ENCODE results near the gene PBX1.

The PBX1 gene

DNA sequence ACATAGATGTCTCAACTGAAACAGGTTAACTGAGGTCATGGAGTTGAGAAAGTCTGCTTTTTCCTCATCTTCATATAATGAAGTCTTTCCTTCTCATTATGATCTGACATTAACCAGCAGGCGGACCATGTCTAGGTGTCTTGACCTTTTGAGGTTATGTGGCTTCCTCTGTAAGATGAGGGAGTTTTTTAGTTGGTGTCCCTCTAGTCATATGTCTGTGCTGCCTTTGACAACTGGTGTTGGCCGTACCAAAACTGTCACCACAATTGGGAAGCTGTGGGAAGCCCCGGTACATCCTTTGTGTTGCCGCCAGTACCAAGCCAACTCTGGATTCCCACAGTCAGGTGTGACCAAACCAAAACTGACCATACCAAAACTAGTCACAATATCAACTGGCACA lies 105.1 kb downstream of the PBX1 start:
- DNase-seq (ENCODE audit: low read depth in 1 of 2, low spot score in 1 of 2) = no peak

DNA sequence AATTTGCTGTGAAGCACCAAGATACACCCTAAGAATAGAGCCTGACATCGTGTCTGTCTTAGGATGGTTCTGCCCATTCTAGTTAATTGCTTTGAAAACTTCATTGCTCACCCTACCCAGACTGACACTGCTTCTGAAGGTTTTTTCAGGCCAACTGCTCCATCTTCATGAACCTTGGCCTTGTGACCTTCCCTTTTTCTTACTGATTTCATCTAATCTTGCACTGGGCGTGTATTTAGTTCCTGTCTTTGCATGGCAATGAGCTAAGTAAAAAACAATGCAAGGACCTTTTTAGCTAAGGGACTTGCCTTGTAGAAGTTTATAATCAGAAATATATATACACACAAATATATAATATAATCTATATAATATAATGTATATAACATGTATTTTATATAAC lies 108.0 kb downstream of the PBX1 start:
- no peak for DNase-seq (ENCODE audit: low read depth in 1 of 2, low spot score in 1 of 2)

DNA sequence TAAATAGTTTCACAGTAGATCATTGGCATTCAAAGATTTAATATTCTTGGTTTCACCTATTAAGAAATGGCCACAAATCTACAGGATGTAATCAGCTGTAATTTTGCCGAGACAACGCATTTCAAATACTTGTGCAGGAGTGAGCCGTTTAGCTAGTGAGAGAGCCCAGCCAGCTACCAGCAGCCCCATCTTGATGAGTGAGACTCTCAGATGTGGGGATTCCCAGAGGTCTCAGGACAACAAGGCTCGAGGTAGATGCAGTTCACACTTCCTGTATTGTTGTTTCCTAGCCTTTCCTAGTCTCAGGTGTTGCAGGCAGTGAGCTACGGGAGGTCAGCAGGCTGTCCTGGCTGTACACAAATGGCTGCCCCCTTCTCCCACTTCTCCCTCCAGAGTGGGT lies 108.6 kb downstream of the PBX1 start:
- DNase-seq (ENCODE audit: low read depth in 1 of 2, low spot score in 1 of 2) = no peak

DNA sequence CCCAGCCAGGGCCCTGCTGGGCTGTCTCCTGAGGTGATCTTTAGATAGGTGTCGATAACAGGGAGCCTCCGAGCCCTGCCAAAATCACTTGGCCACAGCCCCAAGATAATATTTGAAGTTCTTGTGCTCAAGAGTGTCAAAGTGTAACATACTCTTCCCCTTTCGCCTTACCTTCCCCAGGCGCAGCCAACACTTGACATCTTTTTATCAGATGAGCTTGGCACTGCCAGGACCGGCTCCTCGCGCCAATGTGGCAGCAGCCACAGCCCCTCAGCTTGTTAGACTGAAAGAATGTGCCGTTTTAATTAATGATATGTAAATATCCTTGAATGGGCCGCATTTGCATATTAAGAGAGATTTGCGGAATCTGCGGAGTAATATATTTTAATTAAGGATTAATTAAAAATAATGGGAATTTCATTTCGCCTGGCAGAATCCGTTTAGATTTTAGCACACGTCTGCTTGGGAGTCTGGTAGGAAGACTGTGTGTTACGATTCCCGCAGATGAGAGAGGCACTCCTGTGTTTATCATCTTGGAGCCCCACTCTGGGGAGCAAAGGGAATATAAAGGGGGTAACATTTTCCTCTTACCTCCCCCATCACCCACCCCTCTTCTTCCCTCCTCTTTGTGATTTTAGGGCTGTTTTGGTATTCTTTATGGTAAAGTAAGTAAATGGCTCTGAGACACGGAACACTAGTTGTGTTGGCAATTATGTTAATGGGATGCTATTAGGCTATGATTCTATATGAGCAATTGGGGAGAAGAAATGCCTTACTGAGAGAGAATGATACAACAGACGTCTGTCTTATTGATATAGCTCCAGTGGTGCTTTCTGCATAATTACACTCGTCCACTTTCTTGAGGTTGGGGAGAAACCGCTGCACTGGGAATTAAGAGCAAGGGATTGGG lies 109.8 kb downstream of the PBX1 start:
- DNase-seq (ENCODE audit: low read depth in 1 of 2, low spot score in 1 of 2) = no peak

DNA sequence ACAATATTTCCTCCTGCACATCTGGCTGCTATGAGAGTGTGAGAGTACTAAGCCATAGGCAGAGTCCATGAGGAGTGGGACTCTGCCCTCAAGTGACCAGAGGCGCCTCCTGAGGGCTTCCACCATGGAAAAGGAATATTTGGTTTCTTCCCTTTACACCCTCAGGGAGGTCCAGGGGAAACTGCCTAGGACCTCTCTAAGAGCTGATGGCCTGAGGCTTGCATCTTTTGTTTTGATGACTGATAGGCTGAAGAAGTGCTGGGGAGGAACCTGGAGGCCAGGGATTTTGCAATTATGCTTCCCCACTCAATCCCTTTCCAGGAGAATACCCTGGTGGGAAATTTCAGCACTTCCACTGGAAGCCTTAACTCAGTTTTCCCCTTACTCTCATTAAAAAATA lies 111.0 kb downstream of the PBX1 start:
- no peak for DNase-seq (ENCODE audit: low read depth in 1 of 2, low spot score in 1 of 2)

DNA sequence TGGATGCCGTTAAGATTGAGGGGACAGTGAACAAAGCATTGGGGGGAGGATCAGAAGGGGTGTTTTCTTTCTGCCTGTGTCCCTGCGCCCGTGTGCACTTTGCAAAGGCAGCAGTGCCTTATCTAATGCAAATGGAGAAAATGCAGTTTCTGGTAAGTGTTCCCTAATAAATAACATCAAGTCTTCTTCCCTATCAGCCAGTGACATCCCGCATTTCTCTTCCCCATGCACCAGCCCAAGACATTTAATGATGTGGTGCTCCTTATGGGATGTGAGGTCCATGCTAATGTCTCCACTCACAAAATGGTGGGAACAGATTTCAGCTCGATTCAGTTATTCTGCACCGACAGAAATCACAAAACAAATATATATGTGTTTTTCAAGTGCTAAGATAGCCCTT lies 111.8 kb downstream of the PBX1 start:
- DNase-seq (ENCODE audit: low read depth in 1 of 2, low spot score in 1 of 2) = no peak

DNA sequence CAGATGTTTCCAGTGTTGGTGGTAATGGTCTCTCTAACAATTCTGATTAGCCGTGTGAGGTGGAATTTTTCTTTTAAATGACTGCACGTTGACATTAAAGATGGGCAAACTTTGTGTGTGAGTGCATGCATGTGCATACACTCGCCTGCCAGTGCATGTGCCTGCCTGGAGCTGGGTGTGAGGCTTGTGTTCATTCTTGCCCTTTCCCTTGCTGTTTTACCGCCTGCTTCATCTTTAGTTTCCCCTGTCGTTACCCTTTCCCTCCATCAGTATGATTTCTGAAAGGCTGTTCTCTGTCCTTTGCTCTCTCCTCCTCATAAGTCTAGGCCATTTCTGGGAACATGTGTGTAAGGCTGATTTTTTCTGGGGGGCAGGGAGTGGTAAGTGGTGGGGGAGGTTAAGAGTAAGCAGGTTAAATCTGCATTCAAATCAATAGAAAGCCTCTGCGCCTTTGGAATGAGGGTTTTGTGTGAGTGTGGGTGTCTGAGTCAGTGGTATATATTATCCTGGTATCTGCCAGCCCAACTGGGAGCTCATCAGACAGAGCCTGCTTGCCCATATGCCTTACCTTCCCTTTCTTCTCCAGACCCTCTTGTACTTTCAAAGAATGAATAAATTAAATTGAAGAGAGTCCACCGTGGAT lies 112.5 kb downstream of the PBX1 start:
- no peak for DNase-seq (ENCODE audit: low read depth in 1 of 2, low spot score in 1 of 2)

DNA sequence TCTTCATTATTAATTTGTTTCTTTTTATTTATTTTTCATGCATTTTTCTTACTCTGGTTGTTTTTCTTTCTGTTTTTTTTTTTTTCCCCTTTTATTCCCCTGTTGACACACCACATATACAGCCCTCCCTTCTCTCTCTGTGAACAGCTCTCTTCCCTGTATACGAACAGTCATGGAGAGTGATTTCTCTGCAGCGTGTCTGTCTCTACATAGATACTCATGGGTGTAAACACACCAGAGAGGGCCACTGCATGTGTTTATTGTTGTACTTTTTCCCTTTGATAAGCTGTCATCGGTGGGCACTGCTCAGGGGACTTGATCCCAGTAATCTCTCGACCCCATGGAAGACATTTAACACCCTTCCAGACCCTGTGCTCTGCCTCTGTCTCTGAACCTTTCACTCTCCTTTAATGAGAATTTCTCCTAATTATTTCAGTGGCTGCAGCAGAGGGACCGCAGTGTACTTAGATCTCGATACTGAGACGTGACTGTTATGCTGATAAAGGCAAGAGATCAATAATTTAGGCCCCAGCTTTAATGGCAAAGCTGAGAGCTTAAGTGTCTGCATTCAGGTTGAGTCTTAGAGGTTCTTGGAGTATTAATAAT lies 113.1 kb downstream of the PBX1 start:
- no peak for DNase-seq (ENCODE audit: low read depth in 1 of 2, low spot score in 1 of 2)

DNA sequence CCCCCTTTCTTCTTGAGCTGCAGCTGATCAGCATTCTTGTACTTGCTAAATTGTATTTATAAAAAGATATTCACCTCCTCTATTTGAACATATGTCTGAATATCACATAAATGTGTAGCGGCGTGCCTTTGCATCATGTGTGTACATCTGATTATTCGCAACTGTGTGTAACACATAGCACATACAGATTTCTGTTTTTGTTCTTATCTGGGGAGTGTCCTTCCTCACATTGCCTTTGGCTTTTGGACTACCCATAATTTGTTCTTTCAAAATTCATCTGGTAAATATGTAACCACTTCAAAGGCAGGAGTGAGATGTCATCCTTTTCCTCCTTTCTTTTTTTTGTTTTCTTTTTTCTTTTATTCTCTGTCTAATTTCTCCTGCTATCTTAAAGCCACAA lies 113.6 kb downstream of the PBX1 start:
- no peak for DNase-seq (ENCODE audit: low read depth in 1 of 2, low spot score in 1 of 2)

DNA sequence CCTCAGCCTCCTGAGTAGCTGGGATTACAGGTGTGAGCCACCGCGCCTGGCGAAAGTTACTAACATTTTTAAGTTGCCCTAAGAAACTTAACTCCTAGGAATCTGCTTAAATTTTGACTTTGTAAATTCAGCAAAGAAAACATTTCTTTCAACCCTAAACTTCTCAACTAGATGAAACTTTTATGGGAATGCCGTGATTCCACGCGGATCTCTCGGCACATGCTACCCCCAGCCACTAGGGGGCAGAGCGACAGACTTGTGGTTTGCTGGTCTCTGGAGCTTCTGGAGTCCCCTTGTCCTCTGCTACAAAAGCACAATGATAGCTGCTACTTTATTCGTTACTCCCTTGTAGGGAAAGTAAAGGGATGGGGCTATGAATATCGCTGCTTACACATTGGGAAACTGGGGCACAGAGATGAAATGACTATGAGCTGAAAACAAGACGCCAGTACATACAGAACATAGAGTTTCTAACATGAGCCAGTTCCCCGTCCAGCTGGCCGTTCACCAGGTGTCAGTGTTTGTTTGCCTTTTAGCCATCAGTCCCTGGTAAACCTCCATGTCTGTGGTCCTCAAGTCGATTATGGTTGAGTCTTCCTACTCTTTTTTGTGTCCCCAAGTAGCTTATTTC lies 114.7 kb downstream of the PBX1 start:
- no peak for DNase-seq (ENCODE audit: low read depth in 1 of 2, low spot score in 1 of 2)

DNA sequence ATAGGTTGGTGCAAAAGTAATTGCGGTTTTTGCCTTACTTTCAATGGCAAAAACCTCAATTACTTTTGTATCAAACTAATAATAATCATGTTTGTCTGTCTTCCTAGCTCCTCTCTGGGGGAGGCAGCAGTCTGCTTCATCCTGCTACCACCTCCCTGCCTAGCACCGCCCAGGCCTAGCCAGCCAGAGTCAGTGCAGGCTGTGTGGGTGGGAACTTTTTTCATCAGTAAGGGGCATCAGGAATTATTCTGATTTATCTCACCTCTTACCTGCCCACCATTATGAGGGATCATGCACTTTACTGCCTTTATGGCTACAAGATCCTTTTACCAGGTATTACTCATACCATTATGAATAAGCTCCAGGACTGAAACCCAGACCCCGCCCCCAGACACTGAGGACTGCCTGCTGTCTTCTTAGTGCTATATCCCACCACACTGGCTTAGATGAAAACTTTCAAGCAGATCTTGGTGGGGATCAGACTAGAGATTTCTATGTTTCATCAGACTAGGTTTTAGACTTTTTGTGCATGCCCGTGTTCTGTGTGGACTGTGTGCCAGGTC lies 116.4 kb downstream of the PBX1 start:
- DNase-seq (ENCODE audit: low read depth in 1 of 2, low spot score in 1 of 2) = no peak

DNA sequence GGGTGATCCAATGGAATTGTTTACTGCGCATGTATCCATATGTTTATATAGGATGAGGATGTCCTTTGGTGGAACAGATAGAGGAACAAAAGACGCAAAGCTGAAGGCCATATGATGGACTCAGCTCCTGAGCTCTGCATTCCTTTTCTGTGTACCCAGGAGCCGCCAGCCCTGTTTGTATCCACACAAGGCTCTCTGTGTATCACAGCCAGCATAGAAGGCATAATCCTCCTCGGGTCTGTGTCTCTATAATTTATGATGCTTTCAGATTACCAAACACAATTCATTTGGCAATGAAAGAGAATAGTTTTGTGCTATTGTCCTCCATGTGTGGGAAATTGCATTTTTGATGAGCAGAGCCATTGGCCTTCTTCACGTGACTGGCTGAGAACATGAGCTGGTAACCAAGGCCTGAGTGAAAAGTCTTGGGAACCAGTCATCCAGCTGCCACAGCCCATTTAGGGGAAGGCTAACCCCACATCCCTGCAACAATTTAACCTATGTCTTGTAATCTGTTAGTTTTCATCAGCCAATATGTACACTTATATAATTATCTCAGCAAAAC lies 119.2 kb downstream of the PBX1 start:
- DNase-seq (ENCODE audit: low read depth in 1 of 2, low spot score in 1 of 2) = no peak

DNA sequence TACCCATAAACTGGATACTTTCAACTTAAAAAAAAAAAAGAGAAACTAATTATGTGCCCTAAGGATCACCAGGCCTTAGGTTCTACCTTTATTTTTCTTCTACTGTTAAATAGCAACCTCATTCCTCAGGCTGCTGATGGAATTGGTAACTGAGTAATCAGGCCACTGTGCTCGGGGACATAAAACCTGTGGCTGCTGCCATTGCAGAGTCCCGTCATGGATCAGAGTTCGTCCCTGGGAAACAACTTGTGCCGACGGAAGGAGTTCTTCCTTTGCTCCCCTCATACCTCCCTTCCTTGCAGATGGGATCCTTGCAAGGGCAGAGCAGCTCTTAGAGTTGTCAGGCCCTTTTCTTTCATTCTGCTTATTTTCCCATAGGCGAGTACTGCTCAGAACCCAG lies 123.6 kb downstream of the PBX1 start:
- no peak for DNase-seq (ENCODE audit: low read depth in 1 of 2, low spot score in 1 of 2)

DNA sequence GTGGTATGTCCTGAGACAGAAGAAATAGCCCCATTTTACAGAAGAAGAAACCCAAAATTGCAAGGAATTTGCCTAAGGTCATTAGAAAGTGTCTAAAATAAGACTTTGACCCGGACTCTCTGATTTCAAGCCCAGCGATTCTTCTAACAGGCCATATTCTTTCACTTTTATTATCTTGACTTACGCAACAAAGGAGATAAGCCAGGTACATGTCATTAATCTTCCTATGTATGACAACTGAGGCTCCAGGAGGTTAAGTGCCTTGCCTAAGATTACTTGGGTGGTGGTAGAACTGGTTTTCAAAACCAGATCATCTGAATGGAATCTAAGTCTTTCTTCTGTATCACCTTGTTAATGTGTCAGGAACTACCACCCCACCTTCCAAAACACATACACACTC lies 124.3 kb downstream of the PBX1 start:
- no peak for DNase-seq (ENCODE audit: low read depth in 1 of 2, low spot score in 1 of 2)

DNA sequence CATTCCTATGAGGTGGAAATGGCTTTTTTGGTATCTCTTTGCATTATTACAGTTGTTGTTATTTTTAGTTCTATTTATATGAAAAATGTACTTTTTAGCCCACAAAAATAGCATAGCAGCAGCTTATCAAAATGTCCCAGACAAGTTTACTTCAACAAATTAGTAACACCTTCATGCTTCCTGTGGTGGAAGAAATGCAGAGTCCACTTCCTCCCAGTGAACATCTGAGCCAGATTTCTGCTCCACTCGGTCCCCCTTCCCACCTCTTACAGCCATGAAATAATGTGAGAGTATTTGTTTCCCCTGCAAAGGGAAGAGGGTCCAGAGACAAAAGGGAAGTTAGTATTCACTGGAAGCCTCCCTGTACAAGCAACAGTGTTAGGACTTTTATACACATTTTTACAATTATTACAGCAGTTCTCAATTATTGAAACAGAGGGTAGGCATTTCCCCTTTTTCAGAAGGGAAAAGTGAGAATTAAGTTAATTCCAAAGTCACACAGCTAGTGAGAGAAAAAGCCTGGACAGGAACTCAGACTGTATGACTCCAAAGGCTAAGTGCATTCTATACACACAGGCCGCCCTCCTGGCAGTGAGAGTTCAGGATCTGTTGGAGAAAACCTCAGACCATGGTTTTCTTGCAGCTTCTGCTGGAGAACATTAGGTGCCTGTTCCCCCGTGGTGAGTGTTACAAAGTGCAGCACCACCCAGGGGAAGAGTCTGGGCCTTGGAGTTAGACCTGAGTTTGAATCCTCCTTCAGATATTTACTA lies 126.5 kb downstream of the PBX1 start:
- DNase-seq (ENCODE audit: low read depth in 1 of 2, low spot score in 1 of 2) = no peak

DNA sequence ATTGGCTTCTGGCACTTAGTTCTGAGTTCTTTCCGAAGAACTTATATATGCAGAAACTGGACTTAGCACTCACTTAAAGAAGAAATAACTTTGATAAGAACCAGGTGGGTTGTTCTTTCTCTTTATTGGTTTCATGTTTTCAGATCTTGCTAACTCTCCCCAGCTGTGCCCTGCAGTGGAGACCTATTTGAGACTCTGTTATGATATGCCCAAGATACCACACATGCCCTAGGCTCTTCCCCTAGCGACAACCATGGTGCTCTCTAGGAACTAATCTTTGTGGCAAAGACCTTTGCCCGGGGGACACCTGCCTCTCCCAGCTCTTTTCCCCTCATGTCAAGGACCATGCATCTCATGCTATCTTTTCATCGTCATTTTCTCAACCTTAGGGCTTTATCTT lies 128.8 kb downstream of the PBX1 start:
- DNase-seq (ENCODE audit: low read depth in 1 of 2, low spot score in 1 of 2) = no peak

DNA sequence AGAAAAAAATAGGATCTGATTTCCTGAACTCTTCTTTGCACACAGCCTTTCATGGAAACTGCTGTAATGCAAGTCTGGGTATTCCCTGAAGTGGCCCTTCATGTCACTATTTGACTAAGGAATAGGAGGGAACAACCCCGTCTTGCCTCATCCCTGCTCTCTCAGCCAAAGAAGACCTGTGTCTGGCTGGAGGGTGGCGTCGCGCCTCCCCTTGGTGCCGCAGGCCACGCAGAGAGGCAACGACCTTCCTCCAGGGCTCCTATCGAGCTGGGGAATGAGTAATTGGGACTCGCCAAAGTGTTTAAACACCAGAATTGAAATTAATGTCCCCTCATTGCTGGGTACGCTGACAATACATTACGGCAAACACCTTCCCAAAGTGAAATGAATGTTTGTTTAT lies 129.8 kb downstream of the PBX1 start:
- no peak for DNase-seq (ENCODE audit: low read depth in 1 of 2, low spot score in 1 of 2)

DNA sequence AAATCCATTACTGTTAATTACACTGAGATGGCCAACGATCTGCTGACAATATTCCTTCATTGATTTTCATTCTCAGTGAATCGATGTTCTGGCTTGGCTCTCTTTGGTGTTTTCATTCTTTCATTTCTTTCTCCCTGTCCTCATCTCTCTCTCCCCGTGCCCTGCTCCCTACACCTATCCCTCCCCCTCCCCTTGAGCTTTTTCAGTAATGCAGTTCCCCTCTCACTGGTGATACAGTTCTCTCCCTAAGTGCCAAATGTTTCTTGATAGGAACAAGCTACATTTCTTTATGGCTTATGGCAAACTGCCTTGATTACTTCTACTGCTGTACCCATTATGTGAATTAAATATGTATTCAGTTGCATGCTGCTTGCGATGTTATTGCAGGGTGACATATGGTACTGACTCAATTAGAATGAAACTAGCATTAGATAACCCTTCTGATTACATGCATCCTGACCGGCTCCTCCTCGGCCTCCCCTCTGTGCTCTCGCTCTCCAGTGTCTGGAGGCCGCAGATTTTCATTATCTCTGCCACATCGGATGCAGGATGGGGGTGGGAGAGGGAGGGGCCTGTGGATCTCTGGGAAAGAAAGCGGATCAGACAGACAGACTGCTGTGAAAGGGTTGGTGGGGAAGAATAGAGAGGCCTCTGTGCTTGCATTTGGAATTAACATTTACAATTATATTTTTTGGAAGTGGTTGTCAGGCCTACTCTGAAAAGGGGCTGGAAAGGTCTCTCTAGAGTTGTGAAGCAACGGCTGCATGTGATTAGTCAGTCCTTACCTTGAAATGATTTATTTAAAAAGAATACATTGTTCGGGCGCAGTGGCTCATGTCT lies 130.9 kb downstream of the PBX1 start:
- no peak for DNase-seq (ENCODE audit: low read depth in 1 of 2, low spot score in 1 of 2)

DNA sequence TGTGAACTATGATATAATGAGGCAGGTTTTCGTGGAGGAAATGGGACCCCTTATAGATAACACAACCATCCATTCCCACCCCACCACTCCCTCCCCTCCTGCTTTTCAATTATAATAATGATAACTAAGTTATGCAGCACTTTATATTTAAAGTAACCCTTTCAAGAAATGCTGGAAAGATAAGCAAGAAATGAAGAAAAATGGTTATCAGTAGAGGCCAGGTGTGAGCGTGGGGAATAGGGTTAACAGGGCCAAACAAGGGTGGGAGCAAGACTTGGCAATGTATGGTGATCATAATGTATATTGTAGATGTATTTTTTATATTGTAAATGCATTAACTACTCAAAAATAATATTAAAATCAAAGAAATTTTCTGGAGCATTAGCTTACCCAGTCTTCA lies 133.4 kb downstream of the PBX1 start:
- no peak for DNase-seq (ENCODE audit: low read depth in 1 of 2, low spot score in 1 of 2)

Measured in stimulated activated CD4-positive, alpha-beta T cell treated with anti-CD3 and anti-CD28 coated beads, Interleukin-15, amount 100 ng/mL, for 1 hour (primary cell).